Activated naive CD8-positive, alpha-beta T cell treated with anti-CD3 and anti-CD28 coated beads, Interleukin-2, amount 50 U/mL, for 24 hours (primary cell): ENCODE measurements around the gene AP2S1.
"Not testable (repeated sequence)": the region's sequence is repeated elsewhere in the genome, so short reads cannot be mapped to it uniquely, and the experiment has no call there.

Experiments
- ATAC-seq: fragments of 150-1000 bp; cut with Tn5 transposase; one replicate; pipeline ENCODE4 v1.10.0; 2021
- DNase-seq: peaks from one replicate; pipeline ENCODE4 v3.0.0; 2021
- H3K27ac Mint-ChIP-seq: one replicate; pipeline ENCODE4 v1.8.0; 2021; ENCODE audit warnings: mild to moderate bottlenecking, mixed read lengths
- H3K27me3 Mint-ChIP-seq: one replicate; pipeline ENCODE4 v1.8.0; 2021; ENCODE audit warnings: mixed read lengths
- H3K36me3 Mint-ChIP-seq: one replicate; pipeline ENCODE4 v1.8.0; 2021; ENCODE audit warnings: low read depth, mixed read lengths
- H3K4me1 Mint-ChIP-seq: one replicate; pipeline ENCODE4 v1.8.0; 2021; ENCODE audit warnings: mixed read lengths
- H3K4me3 Mint-ChIP-seq: one replicate; pipeline ENCODE4 v1.8.0; 2021; ENCODE audit warnings: mild to moderate bottlenecking, moderate library complexity, mixed read lengths
- H3K9me3 Mint-ChIP-seq: one replicate; pipeline ENCODE4 v1.8.0; 2021; ENCODE audit warnings: mixed read lengths

AP2S1 gene

GRCh38 chr19:46840498-46840942 lies 10.1 kb downstream of the AP2S1 start:
- H3K4me1 Mint-ChIP-seq = no peaks in the 10 kb centered on the region
- peak; percentile 50 for DNase-seq
- no peak overlapping the region for H3K27ac Mint-ChIP-seq
- H3K27me3 Mint-ChIP-seq = no peaks in the 10 kb centered on the region
- ATAC-seq = peak; percentile 56
- peaks cover 15% of the 10 kb centered on the region for H3K36me3 Mint-ChIP-seq
- no peak overlapping the region for H3K4me3 Mint-ChIP-seq
- no peaks in the 10 kb centered on the region for H3K9me3 Mint-ChIP-seq

- ATAC-seq = no peak
- H3K27me3 Mint-ChIP-seq = no peaks in the 10 kb centered on the region
Measured at GRCh38 chr19:46839752-46840497, 10.7 kb downstream of the AP2S1 start.

GRCh38 chr19:46838160-46838559 lies 12.5 kb downstream of the AP2S1 start:
- Mint-ChIP-seq H3K27me3 (no peaks in the 10 kb centered on the region), H3K36me3 (peaks cover 12% of the 10 kb centered on the region)

More at GRCh38 chr19:46839752-46840497, 10.7 kb downstream of the AP2S1 start:
- Mint-ChIP-seq H3K9me3 (no peaks in the 10 kb centered on the region), H3K36me3 (peaks cover 15% of the 10 kb centered on the region), H3K4me3 (no peak overlapping the region), H3K27ac (no peak overlapping the region), H3K4me1 (no peaks in the 10 kb centered on the region)
- DNase-seq = no peak

GRCh38 chr19:46834984-46835383 lies 15.7 kb downstream of the AP2S1 start:
- DNase-seq (no peak), ATAC-seq (no peak)
- Mint-ChIP-seq H3K27me3 (no peaks in the 10 kb centered on the region), H3K9me3 (no peaks in the 10 kb centered on the region), H3K4me1 (no peaks in the 10 kb centered on the region), H3K36me3 (peaks cover 12% of the 10 kb centered on the region), H3K27ac (no peak overlapping the region), H3K4me3 (no peak overlapping the region)

More at GRCh38 chr19:46838160-46838559, 12.5 kb downstream of the AP2S1 start:
- H3K4me1 Mint-ChIP-seq = no peaks in the 10 kb centered on the region
- DNase-seq (no peak), ATAC-seq (no peak)
- H3K9me3 Mint-ChIP-seq = no peaks in the 10 kb centered on the region
- H3K4me3 Mint-ChIP-seq = no peak overlapping the region
- H3K27ac Mint-ChIP-seq = no peak overlapping the region

GRCh38 chr19:46834121-46834520 lies 16.5 kb downstream of the AP2S1 start:
- ATAC-seq (no peak), DNase-seq (no peak)
- Mint-ChIP-seq H3K9me3 (no peaks in the 10 kb centered on the region), H3K4me1 (peaks cover 5% of the 10 kb centered on the region), H3K27me3 (no peaks in the 10 kb centered on the region), H3K36me3 (peaks cover 10% of the 10 kb centered on the region), H3K4me3 (no peak overlapping the region), H3K27ac (no peak overlapping the region)

GRCh38 chr19:46830864-46831263 lies 19.8 kb downstream of the AP2S1 start:
- Mint-ChIP-seq H3K27me3 (no peaks in the 10 kb centered on the region), H3K9me3 (no peaks in the 10 kb centered on the region), H3K36me3 (no peaks in the 10 kb centered on the region), H3K4me3 (no peak overlapping the region), H3K4me1 (peaks cover 12% of the 10 kb centered on the region), H3K27ac (no peak overlapping the region)
- no peak for ATAC-seq
- DNase-seq = no peak

GRCh38 chr19:46828484-46828883 lies 22.2 kb downstream of the AP2S1 start:
- Mint-ChIP-seq H3K27me3 (no peaks in the 10 kb centered on the region), H3K27ac (no peak overlapping the region), H3K9me3 (no peaks in the 10 kb centered on the region), H3K4me1 (peaks cover 25% of the 10 kb centered on the region), H3K4me3 (no peak overlapping the region), H3K36me3 (no peaks in the 10 kb centered on the region)
- DNase-seq = peak; percentile 62
- ATAC-seq = peak; percentile 53

GRCh38 chr19:46825731-46826055 lies 25.0 kb downstream of the AP2S1 start:
- H3K27me3 Mint-ChIP-seq = no peaks in the 10 kb centered on the region
- H3K36me3 Mint-ChIP-seq = no peaks in the 10 kb centered on the region
- DNase-seq (no peak), ATAC-seq (no peak)
- H3K9me3 Mint-ChIP-seq = no peaks in the 10 kb centered on the region
- peaks cover 42% of the 10 kb centered on the region for H3K4me1 Mint-ChIP-seq
- no peak overlapping the region for H3K4me3 Mint-ChIP-seq
- no peak overlapping the region for H3K27ac Mint-ChIP-seq

GRCh38 chr19:46824890-46825730 lies 25.5 kb downstream of the AP2S1 start:
- Mint-ChIP-seq H3K4me3 (no peak overlapping the region), H3K27ac (peak overlapping the region; percentile 43), H3K36me3 (no peaks in the 10 kb centered on the region), H3K9me3 (no peaks in the 10 kb centered on the region), H3K4me1 (peaks cover 48% of the 10 kb centered on the region), H3K27me3 (no peaks in the 10 kb centered on the region)
- ATAC-seq (no peak), DNase-seq (no peak)

- H3K4me3 Mint-ChIP-seq = no peak overlapping the region
Measured at GRCh38 chr19:46823049-46823448, 27.6 kb downstream of the AP2S1 start.

GRCh38 chr19:46822410-46822787 lies 28.2 kb downstream of the AP2S1 start:
- Mint-ChIP-seq H3K27ac (peak overlapping the region; percentile 31), H3K4me1 (peaks cover 48% of the 10 kb centered on the region)
- DNase-seq, H3K27me3 Mint-ChIP-seq, H3K4me3 Mint-ChIP-seq, H3K36me3 Mint-ChIP-seq, H3K9me3 Mint-ChIP-seq, ATAC-seq: not testable (repeated sequence)

More at GRCh38 chr19:46823049-46823448, 27.6 kb downstream of the AP2S1 start:
- peaks cover 48% of the 10 kb centered on the region for H3K4me1 Mint-ChIP-seq
- H3K36me3 Mint-ChIP-seq = no peaks in the 10 kb centered on the region
- no peak overlapping the region for H3K27ac Mint-ChIP-seq
- H3K27me3 Mint-ChIP-seq = no peaks in the 10 kb centered on the region
- no peaks in the 10 kb centered on the region for H3K9me3 Mint-ChIP-seq
- ATAC-seq (no peak), DNase-seq (no peak)

GRCh38 chr19:46821512-46822409 lies 28.9 kb downstream of the AP2S1 start:
- Mint-ChIP-seq H3K4me1 (peaks cover 50% of the 10 kb centered on the region), H3K4me3 (no peak overlapping the region), H3K27me3 (no peaks in the 10 kb centered on the region), H3K27ac (peak overlapping the region; percentile 31), H3K9me3 (no peaks in the 10 kb centered on the region), H3K36me3 (no peaks in the 10 kb centered on the region)
- peak; percentile 81 for ATAC-seq
- peak; percentile 67 for DNase-seq

- ATAC-seq (no peak), DNase-seq (no peak)
- Mint-ChIP-seq H3K4me1 (peaks cover 38% of the 10 kb centered on the region), H3K9me3 (no peaks in the 10 kb centered on the region), H3K27ac (peak overlapping the region; percentile 18), H3K4me3 (no peak overlapping the region), H3K36me3 (no peaks in the 10 kb centered on the region), H3K27me3 (no peaks in the 10 kb centered on the region)
Measured at GRCh38 chr19:46818812-46819211, 31.8 kb downstream of the AP2S1 start.

- H3K4me1 Mint-ChIP-seq = peaks cover 26% of the 10 kb centered on the region
- H3K9me3 Mint-ChIP-seq = no peaks in the 10 kb centered on the region
- ATAC-seq (no peak), DNase-seq (no peak)
- no peak overlapping the region for H3K4me3 Mint-ChIP-seq
- H3K27ac Mint-ChIP-seq = no peak overlapping the region
- H3K27me3 Mint-ChIP-seq = no peaks in the 10 kb centered on the region
- H3K36me3 Mint-ChIP-seq = no peaks in the 10 kb centered on the region
Measured at GRCh38 chr19:46815833-46816627, 34.6 kb downstream of the AP2S1 start.
